GM12878 (cell line): ENCODE measurements around the gene SNAI1. TPM values are rescaled to one million over a fixed set of nuclear protein-coding genes. Genes with fewer than 3 reads are reported as not detected.

ENCODE experiments used
- ATAC-seq: fragments of 200-7000 bp; cut with Tn5 transposase; 3 replicates; pipeline ENCODE4 v1.9.1; 2020; ENCODE audit warnings: mild to moderate bottlenecking, moderate library complexity
- BruUV-seq: library from RNA; stranded (reverse); fragments of 400-500 nt; replicated peaks from 2 replicates; lab custom pipeline; 2021; lab: Mats Ljungman, UMichigan
- CTCF ChIA-PET: fragments of 300-600 bp; sonication (Branson Sonifier 250); formaldehyde crosslinking; extraction: SDS; loops from one replicate; lab custom pipeline; 2021; ENCODE audit warnings: inconsistent platforms; lab: Yijun Ruan, JAX
- POLR2A ChIA-PET: fragments of 350-600 bp; formaldehyde crosslinking; extraction: SDS; loops from one replicate; lab custom pipeline; 2021; ENCODE audit warnings: inconsistent platforms; lab: Charles Lee
- RAD21 ChIA-PET: fragments of 300-600 bp; sonication (Branson Sonifier 250); formaldehyde crosslinking; loops from one replicate; lab custom pipeline; 2023; ENCODE audit warnings: antibody characterized with exemption; ENCODE audit not compliant: unreplicated experiment; lab: Charles Lee
- SMC1A ChIA-PET: fragments of 300-600 bp; sonication (Branson Sonifier 250); formaldehyde crosslinking; loops from one replicate; lab custom pipeline; 2023; ENCODE audit not compliant: unreplicated experiment, uncharacterized antibody; lab: Charles Lee
- DNase-seq: peaks from one replicate; pipeline ENCODE4 v3.0.0-alpha.2; 2011; ENCODE audit warnings: low read depth, low spot score
- FAIRE-seq: peaks from 3 replicates; lab custom pipeline; 2011; peaks lifted over from hg19 to GRCh38; lab: Jason Lieb, UNC
- H2AFZ ChIP-seq: 2 replicates; pipeline ENCODE4 v1.6.0; 2011; ENCODE audit warnings: low read depth, low read length, control low read depth; ENCODE audit not compliant: control insufficient read depth
- H3K27ac ChIP-seq: 2 replicates; pipeline ENCODE4 v1.5.1; 2011; ENCODE audit warnings: control low read depth; ENCODE audit not compliant: control insufficient read depth, insufficient read depth
- H3K27me3 ChIP-seq, 2 experiments: replicated peaks in 1 of 2; 2 replicates each; pipeline versions ENCODE4 v1.6.0 to v1.6.1; 2011; ENCODE audit warnings: low read length in 1 of 2; ENCODE audit not compliant: control insufficient read depth in 2 of 2, insufficient read depth in 2 of 2
- H3K36me3 ChIP-seq, 2 experiments: 2 replicates each; pipeline ENCODE4 v1.5.1; 2011; ENCODE audit warnings: low read length in 1 of 2; ENCODE audit not compliant: control insufficient read depth in 2 of 2, insufficient read depth in 2 of 2
- H3K4me1 ChIP-seq: 2 replicates; pipeline ENCODE4 v1.6.1; 2011; ENCODE audit warnings: mild to moderate bottlenecking, low read length, moderate library complexity, mixed read lengths; ENCODE audit not compliant: control insufficient read depth, insufficient read depth
- H3K4me2 ChIP-seq: 2 replicates; pipeline ENCODE4 v1.6.0; 2011; ENCODE audit warnings: control low read depth; ENCODE audit not compliant: control insufficient read depth, insufficient read depth
- H3K4me3 ChIP-seq: fragments of 200-600 bp; sonication (generic); 2 replicates; pipeline ENCODE4 v1.5.1; 2016
- H3K79me2 ChIP-seq: 2 replicates; pipeline ENCODE4 v1.6.0; 2011; ENCODE audit warnings: low read length; ENCODE audit not compliant: control insufficient read depth, insufficient read depth
- H3K9ac ChIP-seq: 2 replicates; pipeline ENCODE4 v1.8.0; 2011; ENCODE audit warnings: low read length, control low read depth, mixed read lengths; ENCODE audit not compliant: control insufficient read depth, insufficient read depth
- H3K9me3 ChIP-seq: replicated peaks from 3 replicates; pipeline ENCODE4 v1.5.1; 2011; ENCODE audit warnings: mild to moderate bottlenecking, low read length; ENCODE audit not compliant: control insufficient read depth, insufficient read depth
- H4K20me1 ChIP-seq: 2 replicates; pipeline ENCODE4 v1.6.0; 2011; ENCODE audit not compliant: control insufficient read depth, insufficient read depth
- CBX3 ChIP-seq: fragments of 200-600 bp; sonication (generic); IDR thresholded peaks from 2 replicates; pipeline ENCODE4 v1.6.1; 2016; ENCODE audit warnings: low read depth, borderline replicate concordance
- CHD2 ChIP-seq: IDR thresholded peaks from 2 replicates; pipeline ENCODE4 v1.6.1; 2011; ENCODE audit warnings: low read depth, low read length, improper control_type of control experiment, borderline replicate concordance
- SMAD5 ChIP-seq: IDR thresholded peaks from 2 replicates; pipeline ENCODE4 v1.6.1; 2016; ENCODE audit warnings: antibody characterized with exemption, low read depth
- SMC3 ChIP-seq: IDR thresholded peaks from 2 replicates; pipeline ENCODE4 v1.6.1; 2011; ENCODE audit warnings: low read length, improper control_type of control experiment, borderline replicate concordance
- SP1 ChIP-seq: IDR thresholded peaks from one replicate; pipeline ENCODE4 v1.6.1; 2011; ENCODE audit warnings: low read depth, low read length
- SPI1 ChIP-seq: IDR thresholded peaks from 2 replicates; pipeline ENCODE4 v1.6.1; 2011; ENCODE audit warnings: low read depth, mild to moderate bottlenecking, low read length, moderate library complexity, borderline replicate concordance; ENCODE audit not compliant: insufficient read depth
- ZBED1 ChIP-seq: IDR thresholded peaks from 2 replicates; pipeline ENCODE4 v1.6.1; 2016; ENCODE audit warnings: borderline replicate concordance
- ZNF384 ChIP-seq: IDR thresholded peaks from 2 replicates; pipeline ENCODE4 v1.6.1; 2012; ENCODE audit warnings: low read depth, mild to moderate bottlenecking, low read length, improper control_type of control experiment, borderline replicate concordance
- WGBS: methylation state at CpG from one replicate; pipeline ENCODE4 v1.1.6; 2016; ENCODE audit warnings: low lambda C conversion rate; ENCODE audit not compliant: insufficient replicate concordance, insufficient coverage; ENCODE audit errors: missing lambda C conversion rate; 5-methylcytosine and 5-hydroxymethylcytosine counted together
- in situ Hi-C: fragments of 300-500 bp; cut with MboI; formaldehyde crosslinking; loops from 9 replicates; pipeline ENCODE4 v1.14.3; 2018; ENCODE audit warnings: mixed read lengths
- intact Hi-C: fragments of 100-400 bp; cut with micrococcal nuclease; formaldehyde crosslinking; loops from one replicate; pipeline ENCODE4 v1.14.2; 2022; ENCODE audit not compliant: unreplicated experiment
- polyA plus RNA-seq, 11 experiments: library from polyadenylated mRNA; depleted of rRNA in 4 of 11; unstranded in 6 of 11; stranded (reverse) in 5 of 11; fragments of >200 nt; fragmentation: Nextera tagmentation in 4 of 11; fragmentation: Illumina TruSeq in 1 of 11; extraction: Ambion mirVana in 4 of 11; extraction: Trizol in 1 of 11; gene quantifications; 1 replicate in 1 of 11; 2 replicates in 10 of 11; pipeline versions ENCODE4 v1.2.1 to v1.2.3, GENCODE V29; 2011 to 2016; ENCODE audit warnings: inconsistent platforms in 2 of 11, missing spikeins in 2 of 11, low read depth in 1 of 11
- total RNA-seq, 4 experiments: library from RNA; depleted of rRNA in 3 of 4; stranded (reverse); fragments of >200 nt in 3 of 4; fragmentation: Illumina TruSeq in 1 of 4; extraction: Trizol in 1 of 4; gene quantifications; 2 replicates each; pipeline versions ENCODE4 v1.2.1 to v1.2.3, GENCODE V29; 2013 to 2021

The SNAI1 gene
- total and polyA plus RNA-seq, 10 of the 15 experiments (the other 5 are each of a cell fraction or from before 2014, with no cell fraction given) = 0.11 to 0.79 (median 0.24) TPM; not detected in 2

GRCh38 chr20:50037123-50037522 lies 54.3 kb downstream of the SNAI1 start:
- Histone ChIP-seq H3K4me2 (no peak overlapping the region), H3K4me1 (peaks cover 10% of the 10 kb centered on the region), H3K27ac (no peak overlapping the region), H3K9me3 (no peaks in the 10 kb centered on the region), H3K4me3 (no peak overlapping the region), H3K79me2 (no peaks in the 10 kb centered on the region), H3K36me3 (no peaks in the 10 kb centered on the region), H2AFZ (no peak overlapping the region), H4K20me1 (no peaks in the 10 kb centered on the region), H3K27me3 (no peaks in the 10 kb centered on the region; a peak in 1 of 4 replicates), H3K9ac (no peak overlapping the region)
- ATAC-seq (no peak), DNase-seq (no peak), FAIRE-seq (no peak)
- intact Hi-C loops = no loop called here
- TF ChIP-seq CBX3 = no peak
- TF ChIP-seq CHD2 = no peak
- no peak for TF ChIP-seq ZNF384
- no peak for TF ChIP-seq SMAD5
- RAD21 ChIA-PET = interaction anchor here (1.1 kb wide), 1 partner anchor 58 kb away, joined by 4 read pairs; no protein-coding TSS in a partner anchor
- BruUV-seq = no TSS peak
- CTCF ChIA-PET = interaction anchor here (0.9 to 1.5 kb wide), 4 partner anchors 16 to 49 kb away, joined by 3 to 5 read pairs (median 3); no protein-coding TSS in a partner anchor
- in situ Hi-C loops = no loop called here
- whole genome bisulfite sequencing = 5% methylated on average over 3 of the region's 3 CpGs
- POLR2A ChIA-PET = interaction anchor here (0.6 to 1.2 kb wide), 2 partner anchors 24 to 137 kb away, joined by 3 to 7 read pairs; no protein-coding TSS in a partner anchor
- SMC1A ChIA-PET = interaction anchor here (0.9 to 1.4 kb wide), 2 partner anchors 23 to 34 kb away, joined by 3 to 5 read pairs; no protein-coding TSS in a partner anchor

- intact Hi-C loops = no loop called here
- no peaks in the 10 kb centered on the region for H3K36me3 ChIP-seq
- POLR2A ChIA-PET = interaction anchor here (1.2 kb wide), 1 partner anchor 24 kb away, joined by 3 read pairs; no protein-coding TSS in a partner anchor
These were observed 54.8 kb downstream of the SNAI1 start for GRCh38 chr20:50037575-50037974.

More at GRCh38 chr20:50037575-50037974, 54.8 kb downstream of the SNAI1 start:
- no peaks in the 10 kb centered on the region for H4K20me1 ChIP-seq
- H3K4me1 ChIP-seq = peaks cover 10% of the 10 kb centered on the region
- ChIA-PET SMC1A (interaction anchor here (0.9 to 1.4 kb wide), 2 partner anchors 23 to 34 kb away, joined by 3 to 5 read pairs; no protein-coding TSS in a partner anchor), RAD21 (interaction anchor here (1.1 kb wide), 1 partner anchor 58 kb away, joined by 4 read pairs; no protein-coding TSS in a partner anchor)
- TF ChIP-seq SMC3 = no peak
- no peak for TF ChIP-seq SPI1
- no peak for TF ChIP-seq ZBED1
- TF ChIP-seq SP1 = no peak
- TF ChIP-seq, all 136 proteins: peak for 0
- no peak overlapping the region for H3K4me2 ChIP-seq
- H2AFZ ChIP-seq = no peak overlapping the region
- no peaks in the 10 kb centered on the region for H3K9me3 ChIP-seq
- no peaks in the 10 kb centered on the region for H3K79me2 ChIP-seq
- WGBS = 28% methylated on average over 7 of the region's 7 CpGs
- DNase-seq (no peak), ATAC-seq (no peak), FAIRE-seq (no peak)
- no peak overlapping the region for H3K27ac ChIP-seq
- in situ Hi-C loops = no loop called here
- no peak overlapping the region for H3K4me3 ChIP-seq
- no TSS peak for BruUV-seq
- no peak overlapping the region for H3K9ac ChIP-seq
- CTCF ChIA-PET = interaction anchor here (1.0 to 1.2 kb wide), 2 partner anchors 34 to 58 kb away, joined by 3 to 4 read pairs; no protein-coding TSS in a partner anchor
- no peaks in the 10 kb centered on the region; a peak in 1 of 4 replicates for H3K27me3 ChIP-seq
